Neural cell (in vitro differentiated cells): ENCODE measurements around the gene SBK3. TPM values are rescaled to one million over a fixed set of nuclear protein-coding genes. Genes with fewer than 3 reads are reported as not detected.
"Not testable (repeated sequence)": the region's sequence is repeated elsewhere in the genome, so short reads cannot be mapped to it uniquely, and the experiment has no call there.

Experiments
- H2AFZ ChIP-seq: fragments of 200-600, 300-800 bp; sonication (generic), shearing (Covaris generic); 2 replicates; pipeline ENCODE4 v1.6.0; 2014; ENCODE audit warnings: low read depth, mild to moderate bottlenecking, antibody characterized with exemption, low read length, moderate library complexity
- H3F3A ChIP-seq: fragments of 200-600 bp; shearing (Covaris generic); 2 replicates; pipeline ENCODE4 v1.6.1; 2016; ENCODE audit warnings: mild to moderate bottlenecking, moderate library complexity, mixed read lengths, antibody characterized with exemption, low read length; ENCODE audit not compliant: insufficient read depth, poor library complexity, severe bottlenecking
- H3K27ac ChIP-seq: fragments of 200-600, 300-800 bp; sonication (generic), shearing (Covaris generic); 2 replicates; pipeline ENCODE4 v1.5.1; 2014; ENCODE audit warnings: mild to moderate bottlenecking, low read length, moderate library complexity
- H3K27me3 ChIP-seq: fragments of 300-800, 200-600 bp; sonication (generic), shearing (Covaris generic); 2 replicates; pipeline ENCODE4 v1.6.0; 2014; ENCODE audit warnings: mild to moderate bottlenecking, low read depth, low read length, moderate library complexity; ENCODE audit not compliant: insufficient read depth
- H3K36me3 ChIP-seq: fragments of 300-800, 200-600 bp; sonication (generic), shearing (Covaris generic); 2 replicates; pipeline ENCODE4 v1.5.1; 2014; ENCODE audit warnings: mild to moderate bottlenecking, antibody characterized with exemption, low read length, moderate library complexity; ENCODE audit not compliant: insufficient read depth
- H3K4me2 ChIP-seq: fragments of 300-800, 200-600 bp; sonication (generic), shearing (Covaris generic); 2 replicates; pipeline ENCODE4 v1.6.0; 2014; ENCODE audit warnings: mild to moderate bottlenecking, low read length
- H3K4me3 ChIP-seq: fragments of 300-800, 200-600 bp; sonication (generic), shearing (Covaris generic); 2 replicates; pipeline ENCODE4 v1.5.1; 2014; ENCODE audit warnings: mild to moderate bottlenecking, low read length, moderate library complexity
- H3K79me2 ChIP-seq: fragments of 200-600 bp; shearing (Covaris generic); replicated peaks from 2 replicates; pipeline ENCODE4 v1.6.0; 2014; ENCODE audit warnings: mild to moderate bottlenecking, low read length, moderate library complexity; ENCODE audit not compliant: insufficient read depth
- H3K9ac ChIP-seq: fragments of 300-800, 200-600 bp; sonication (generic), shearing (Covaris generic); 2 replicates; pipeline ENCODE4 v1.6.1; 2016; ENCODE audit warnings: mild to moderate bottlenecking, low read length, mixed read lengths
- H3K9me2 ChIP-seq: fragments of 200-600 bp; shearing (Covaris generic); 2 replicates; pipeline ENCODE4 v1.6.1; 2016; ENCODE audit warnings: mild to moderate bottlenecking, low read length, mixed read lengths; ENCODE audit not compliant: insufficient read depth
- H3K9me3 ChIP-seq: fragments of 200-600, 300-800 bp; sonication (generic), shearing (Covaris generic); 2 replicates; pipeline ENCODE4 v1.6.1; 2016; ENCODE audit warnings: mild to moderate bottlenecking, mixed run types, low read length, moderate library complexity, mixed read lengths
- H4K20me1 ChIP-seq: fragments of 200-600 bp; shearing (Covaris generic); 2 replicates; pipeline ENCODE4 v1.6.1; 2016; ENCODE audit warnings: mild to moderate bottlenecking, mixed run types; ENCODE audit not compliant: insufficient read depth
- CTCF ChIP-seq: fragments of 450-650 bp; IDR thresholded peaks from 2 replicates; pipeline ENCODE4 v1.5.1; 2014; ENCODE audit warnings: antibody characterized with exemption, mild to moderate bottlenecking, moderate library complexity; ENCODE audit not compliant: poor library complexity, severe bottlenecking
- EP300 ChIP-seq: fragments of 450-650 bp; conservative IDR thresholded peaks from 2 replicates; pipeline ENCODE4 v1.6.1; 2014; ENCODE audit warnings: antibody characterized with exemption, mild to moderate bottlenecking, moderate library complexity; ENCODE audit not compliant: poor library complexity, severe bottlenecking
- EZH2 ChIP-seq: fragments of 200-600, 300-800 bp; shearing (Covaris generic), sonication (generic); IDR thresholded peaks from 2 replicates; pipeline ENCODE4 v1.6.1; 2014; ENCODE audit warnings: antibody characterized with exemption, low read length, borderline replicate concordance, mild to moderate bottlenecking; ENCODE audit not compliant: insufficient read depth, poor library complexity, severe bottlenecking
- MXI1 ChIP-seq: fragments of 450-650 bp; conservative IDR thresholded peaks from 2 replicates; pipeline ENCODE4 v1.6.1; 2014; ENCODE audit warnings: antibody characterized with exemption, mild to moderate bottlenecking; ENCODE audit not compliant: poor library complexity, severe bottlenecking
- POLR2AphosphoS5 ChIP-seq: IDR thresholded peaks from 2 replicates; pipeline ENCODE4 v1.6.1; 2012
- RAD21 ChIP-seq: fragments of 450-650 bp; conservative IDR thresholded peaks from 2 replicates; pipeline ENCODE4 v1.6.1; 2014; ENCODE audit warnings: antibody characterized with exemption, mild to moderate bottlenecking, moderate library complexity
- REST ChIP-seq: IDR thresholded peaks from 2 replicates; pipeline ENCODE4 v1.6.1; 2012; ENCODE audit warnings: borderline replicate concordance
- SMC3 ChIP-seq: fragments of 450-650 bp; conservative IDR thresholded peaks from 2 replicates; pipeline ENCODE4 v1.6.1; 2014; ENCODE audit warnings: antibody characterized with exemption, mild to moderate bottlenecking, moderate library complexity; ENCODE audit not compliant: poor library complexity
- TAF1 ChIP-seq: IDR thresholded peaks from 2 replicates; pipeline ENCODE4 v1.6.1; 2012; ENCODE audit warnings: low read depth
- polyA plus RNA-seq: library from polyadenylated mRNA; depleted of rRNA; stranded (reverse); fragments of >200 nt; gene quantifications from 2 replicates; pipeline ENCODE4 v1.2.3, GENCODE V29; 2014

SBK3 gene
- polyA plus RNA-seq, 1 donor from 2014 or later = not detected

- Histone ChIP-seq H3K9me2 (no peaks in the 10 kb centered on the region), H3K9me3 (no peaks in the 10 kb centered on the region), H3K4me3 (no peak overlapping the region), H3K9ac (no peak overlapping the region), H3F3A (no peaks in the 10 kb centered on the region), H3K27me3 (no peaks in the 10 kb centered on the region), H4K20me1 (no peaks in the 10 kb centered on the region), H3K36me3 (no peaks in the 10 kb centered on the region), H3K4me2 (no peak overlapping the region), H2AFZ (no peak overlapping the region), H3K79me2 (peaks cover 15% of the 10 kb centered on the region), H3K27ac (peak overlapping the region; percentile 76)
- TF ChIP-seq RAD21 (no peak), REST (no peak), TAF1 (no peak), MXI1 (no peak), EP300 (no peak), POLR2AphosphoS5 (no peak), SMC3 (no peak), CTCF (no peak), EZH2 (no peak)
These were observed 39.5 kb upstream of the SBK3 start for GRCh38 chr19:55584871-55585270.

GRCh38 chr19:55583897-55584296 lies 38.6 kb upstream of the SBK3 start:
- H3K36me3 ChIP-seq, H3F3A ChIP-seq, H3K9ac ChIP-seq, H3K4me3 ChIP-seq, H3K9me2 ChIP-seq, H2AFZ ChIP-seq, H3K27me3 ChIP-seq, H3K9me3 ChIP-seq, H3K4me2 ChIP-seq, H3K27ac ChIP-seq, H4K20me1 ChIP-seq: not testable (repeated sequence)
- H3K79me2 ChIP-seq = peaks cover 21% of the 10 kb centered on the region

GRCh38 chr19:55582284-55582683 lies 36.9 kb upstream of the SBK3 start:
- not testable (repeated sequence) for H3K4me3 ChIP-seq, H4K20me1 ChIP-seq, H3K4me2 ChIP-seq, H3K36me3 ChIP-seq, H3K9me2 ChIP-seq, H3K9ac ChIP-seq, H3F3A ChIP-seq, H2AFZ ChIP-seq, H3K27ac ChIP-seq, H3K9me3 ChIP-seq, H3K27me3 ChIP-seq
- peaks cover 21% of the 10 kb centered on the region for H3K79me2 ChIP-seq
